Neural progenitor cell (in vitro differentiated cells): Measurements from ENCODE around the gene PIP4K2A.

Experiments
- EZH2phosphoT487 ChIP-seq: fragments of 200-600 bp; sonication (generic); IDR thresholded peaks from 2 replicates; pipeline ENCODE4 v1.6.1; 2017; ENCODE audit warnings: antibody characterized with exemption
- TF ChIP-seq, protein P1 (sequence below): fragments of 200-600 bp; sonication (generic); IDR thresholded peaks from 2 replicates; pipeline ENCODE4 v1.5.1; 2017; ENCODE audit warnings: antibody characterized with exemption, mild to moderate bottlenecking

DNA sequence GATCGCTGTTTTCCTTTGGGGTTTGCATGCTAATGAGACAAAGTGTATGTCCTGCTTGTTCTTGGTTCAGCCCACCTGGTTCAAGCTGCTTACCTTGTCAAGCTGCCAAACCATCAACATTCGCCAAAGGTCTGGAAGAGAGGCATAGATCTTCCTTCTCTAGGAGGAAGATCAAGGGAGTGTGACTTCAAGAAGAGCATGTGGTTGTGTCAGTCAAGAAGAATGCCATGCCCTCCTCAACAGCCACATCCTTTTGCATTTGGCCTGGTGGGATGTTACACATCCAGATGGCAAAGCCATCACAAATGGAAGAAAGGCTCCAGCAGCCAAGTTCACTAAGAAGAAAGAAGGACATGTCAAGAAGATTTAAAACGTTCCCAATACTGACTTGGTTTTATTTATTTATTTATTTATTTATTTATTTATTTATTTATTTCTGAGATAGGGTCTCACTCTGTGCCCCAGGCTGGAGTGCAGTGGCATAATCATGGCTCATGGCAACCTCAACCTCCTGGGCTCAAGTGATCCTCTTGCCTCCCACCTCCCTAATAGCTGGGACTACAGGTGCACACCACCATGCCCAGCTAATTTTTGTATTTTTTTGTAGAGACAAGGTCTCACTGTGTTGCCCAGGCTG lies 5.1 kb upstream of the PIP4K2A start:
- TF ChIP-seq, protein P1, sequence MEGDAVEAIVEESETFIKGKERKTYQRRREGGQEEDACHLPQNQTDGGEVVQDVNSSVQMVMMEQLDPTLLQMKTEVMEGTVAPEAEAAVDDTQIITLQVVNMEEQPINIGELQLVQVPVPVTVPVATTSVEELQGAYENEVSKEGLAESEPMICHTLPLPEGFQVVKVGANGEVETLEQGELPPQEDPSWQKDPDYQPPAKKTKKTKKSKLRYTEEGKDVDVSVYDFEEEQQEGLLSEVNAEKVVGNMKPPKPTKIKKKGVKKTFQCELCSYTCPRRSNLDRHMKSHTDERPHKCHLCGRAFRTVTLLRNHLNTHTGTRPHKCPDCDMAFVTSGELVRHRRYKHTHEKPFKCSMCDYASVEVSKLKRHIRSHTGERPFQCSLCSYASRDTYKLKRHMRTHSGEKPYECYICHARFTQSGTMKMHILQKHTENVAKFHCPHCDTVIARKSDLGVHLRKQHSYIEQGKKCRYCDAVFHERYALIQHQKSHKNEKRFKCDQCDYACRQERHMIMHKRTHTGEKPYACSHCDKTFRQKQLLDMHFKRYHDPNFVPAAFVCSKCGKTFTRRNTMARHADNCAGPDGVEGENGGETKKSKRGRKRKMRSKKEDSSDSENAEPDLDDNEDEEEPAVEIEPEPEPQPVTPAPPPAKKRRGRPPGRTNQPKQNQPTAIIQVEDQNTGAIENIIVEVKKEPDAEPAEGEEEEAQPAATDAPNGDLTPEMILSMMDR, result no peak
- no peak for TF ChIP-seq EZH2phosphoT487
